GM12875 (cell line): Measurements from ENCODE around the gene HPCA.

Experiments used
- H3K4me3 ChIP-seq: one replicate; pipeline ENCODE4 v1.5.1; 2011; ENCODE audit warnings: low read depth, low read length, control low read depth
- CTCF ChIP-seq: IDR thresholded peaks from 2 replicates; pipeline ENCODE4 v1.5.1; 2011; ENCODE audit warnings: low read depth, mild to moderate bottlenecking, control low read depth, inconsistent platforms, low read length, moderate library complexity, borderline replicate concordance; ENCODE audit not compliant: insufficient read depth

The HPCA gene

GRCh38 chr1:32886004-32886827 lies at the start of gene HPCA:
HPCA (plus strand) TSS chr1:32886491; CDS start chr1:32888899, 2,408 bp downstream.
- no peak within 1 kb of the TSS for H3K4me3 ChIP-seq
- TF ChIP-seq CTCF, result peak; percentile 65

- no peak for TF ChIP-seq CTCF
- H3K4me3 ChIP-seq, result no peak overlapping the region
These were observed 37.8 kb upstream of the HPCA start for GRCh38 chr1:32848354-32849063.

- TF ChIP-seq CTCF, result no peak
- no peak overlapping the region for H3K4me3 ChIP-seq
These were observed 30.3 kb upstream of the HPCA start for GRCh38 chr1:32855861-32856617.

GRCh38 chr1:32858136-32858535 lies 28.2 kb upstream of the HPCA start:
- no peak for TF ChIP-seq CTCF
- H3K4me3 ChIP-seq, result no peak overlapping the region

GRCh38 chr1:32858791-32859190 lies 27.5 kb upstream of the HPCA start:
- no peak overlapping the region for H3K4me3 ChIP-seq
- TF ChIP-seq CTCF, result no peak

- no peak for TF ChIP-seq CTCF
- H3K4me3 ChIP-seq, result no peak overlapping the region
These were observed 26.4 kb upstream of the HPCA start for GRCh38 chr1:32859915-32860314.
